SJSA1 (cell line): ENCODE results near the gene VAT1L. TPM values are rescaled to one million over a fixed set of nuclear protein-coding genes. Genes with fewer than 3 reads are reported as not detected.

ENCODE experiments used
- DNase-seq, 2 experiments: peaks; one replicate each; pipeline ENCODE4 v3.0.0-alpha.2; 2015 to 2020; ENCODE audit warnings: low spot score in 2 of 2, low read depth in 1 of 2
- H3K27ac ChIP-seq: fragments of 250-450 bp; sonication (Bioruptor Pico); 2 replicates; pipeline ENCODE4 v1.5.1; 2020; ENCODE audit warnings: mild to moderate bottlenecking, moderate library complexity
- H3K27me3 ChIP-seq: fragments of 250-450 bp; sonication (Bioruptor Pico); replicated peaks from 2 replicates; pipeline ENCODE4 v1.5.1; 2020; ENCODE audit warnings: mild to moderate bottlenecking, moderate library complexity
- H3K36me3 ChIP-seq: fragments of 250-450 bp; sonication (Bioruptor Pico); 2 replicates; pipeline ENCODE4 v1.5.1; 2020; ENCODE audit warnings: mild to moderate bottlenecking
- H3K4me1 ChIP-seq: fragments of 250-450 bp; sonication (Bioruptor Pico); replicated peaks from 2 replicates; pipeline ENCODE4 v1.6.1; 2021; ENCODE audit warnings: mild to moderate bottlenecking
- H3K4me3 ChIP-seq: fragments of 250-450 bp; sonication (Bioruptor Pico); 2 replicates; pipeline ENCODE4 v1.5.1; 2020; ENCODE audit warnings: mild to moderate bottlenecking
- H3K9me3 ChIP-seq: fragments of 250-450 bp; sonication (Bioruptor Pico); replicated peaks from 2 replicates; pipeline ENCODE4 v1.5.1; 2020; ENCODE audit warnings: mild to moderate bottlenecking
- total RNA-seq: library from RNA; depleted of rRNA; stranded (reverse); fragments of >200 nt; shearing (Covaris generic); gene quantifications from 2 replicates; pipeline ENCODE4 v1.2.3, GENCODE V29; 2014

VAT1L gene
- total RNA-seq, 1 experiment from 2014 or later, result 0.24 TPM

GRCh38 chr16:77898671-77899211 lies 110.4 kb downstream of the VAT1L start:
- Histone ChIP-seq H3K27me3 (no peaks in the 10 kb centered on the region), H3K4me3 (no peak overlapping the region), H3K9me3 (no peaks in the 10 kb centered on the region), H3K27ac (no peak overlapping the region), H3K36me3 (no peaks in the 10 kb centered on the region), H3K4me1 (no peaks in the 10 kb centered on the region)
- DNase-seq, result peak in 1 of 2 experiments; percentile 15

- Histone ChIP-seq H3K27me3 (no peaks in the 10 kb centered on the region), H3K36me3 (no peaks in the 10 kb centered on the region), H3K9me3 (no peaks in the 10 kb centered on the region), H3K4me1 (no peaks in the 10 kb centered on the region), H3K4me3 (no peak overlapping the region), H3K27ac (no peak overlapping the region)
- no peak for DNase-seq
Observed at GRCh38 chr16:77899416-77899815, 111.1 kb downstream of the VAT1L start.

- H3K4me3 ChIP-seq, result no peak overlapping the region
Observed at GRCh38 chr16:77905374-77905920, 117.1 kb downstream of the VAT1L start.

GRCh38 chr16:77910021-77910420 lies 121.7 kb downstream of the VAT1L start:
- no peak overlapping the region for H3K4me3 ChIP-seq
- no peak for DNase-seq
- H3K27ac ChIP-seq, result no peak overlapping the region
- H3K36me3 ChIP-seq, result no peaks in the 10 kb centered on the region
- no peaks in the 10 kb centered on the region for H3K9me3 ChIP-seq
- H3K27me3 ChIP-seq, result no peaks in the 10 kb centered on the region
- no peaks in the 10 kb centered on the region for H3K4me1 ChIP-seq

More at GRCh38 chr16:77905374-77905920, 117.1 kb downstream of the VAT1L start:
- no peaks in the 10 kb centered on the region for H3K4me1 ChIP-seq
- H3K27ac ChIP-seq, result no peak overlapping the region
- H3K9me3 ChIP-seq, result no peaks in the 10 kb centered on the region
- no peaks in the 10 kb centered on the region for H3K36me3 ChIP-seq
- no peaks in the 10 kb centered on the region for H3K27me3 ChIP-seq
- no peak for DNase-seq

DNA sequence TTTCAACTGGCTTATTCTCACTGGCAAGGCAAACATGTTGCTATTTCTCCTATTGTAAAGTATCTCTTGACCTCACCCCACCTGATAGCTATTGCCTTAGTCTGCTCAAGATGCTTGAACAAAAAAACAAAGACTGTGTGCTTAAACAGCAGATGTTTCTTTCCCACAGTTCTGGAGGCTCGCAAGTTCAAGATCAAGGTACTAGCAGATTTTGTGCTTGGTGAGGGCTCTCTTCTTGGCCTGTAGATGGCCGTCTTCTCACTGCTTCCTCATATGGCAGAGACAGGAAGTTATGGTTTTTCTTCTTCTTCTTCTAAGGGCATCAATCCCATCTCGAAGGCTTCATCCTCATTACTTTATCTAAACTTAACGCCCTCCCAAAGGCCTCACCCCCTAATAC lies 124.3 kb downstream of the VAT1L start:
- H3K36me3 ChIP-seq, result no peaks in the 10 kb centered on the region
- DNase-seq, result no peak
- H3K4me3 ChIP-seq, result no peak overlapping the region
- H3K27ac ChIP-seq, result no peak overlapping the region
- no peaks in the 10 kb centered on the region for H3K27me3 ChIP-seq
- no peaks in the 10 kb centered on the region for H3K4me1 ChIP-seq
- H3K9me3 ChIP-seq, result no peaks in the 10 kb centered on the region

GRCh38 chr16:77913738-77914253 lies 125.4 kb downstream of the VAT1L start:
- Histone ChIP-seq H3K27me3 (no peaks in the 10 kb centered on the region), H3K4me3 (no peak overlapping the region), H3K36me3 (no peaks in the 10 kb centered on the region), H3K9me3 (no peaks in the 10 kb centered on the region), H3K4me1 (peaks cover 4% of the 10 kb centered on the region), H3K27ac (no peak overlapping the region)
- DNase-seq, result no peak

GRCh38 chr16:77916111-77916510 lies 127.7 kb downstream of the VAT1L start:
- DNase-seq, result no peak
- Histone ChIP-seq H3K4me3 (no peak overlapping the region), H3K36me3 (no peaks in the 10 kb centered on the region), H3K27me3 (no peaks in the 10 kb centered on the region), H3K27ac (no peak overlapping the region), H3K9me3 (no peaks in the 10 kb centered on the region), H3K4me1 (peaks cover 14% of the 10 kb centered on the region)

- H3K27ac ChIP-seq, result no peak overlapping the region
- H3K27me3 ChIP-seq, result no peaks in the 10 kb centered on the region
- no peak overlapping the region for H3K4me3 ChIP-seq
- no peaks in the 10 kb centered on the region for H3K36me3 ChIP-seq
- no peak for DNase-seq
- H3K4me1 ChIP-seq, result peaks cover 14% of the 10 kb centered on the region
- H3K9me3 ChIP-seq, result no peaks in the 10 kb centered on the region
Observed at GRCh38 chr16:77917971-77918370, 129.6 kb downstream of the VAT1L start.

- H3K36me3 ChIP-seq, result no peaks in the 10 kb centered on the region
- no peaks in the 10 kb centered on the region for H3K9me3 ChIP-seq
- H3K27me3 ChIP-seq, result no peaks in the 10 kb centered on the region
- H3K4me1 ChIP-seq, result peaks cover 14% of the 10 kb centered on the region
- DNase-seq, result peak in 1 of 2 experiments; percentile 12
- no peak overlapping the region for H3K27ac ChIP-seq
- no peak overlapping the region for H3K4me3 ChIP-seq
Observed at GRCh38 chr16:77918809-77919707, 130.7 kb downstream of the VAT1L start.

- Histone ChIP-seq H3K9me3 (no peaks in the 10 kb centered on the region), H3K27ac (no peak overlapping the region), H3K27me3 (no peaks in the 10 kb centered on the region), H3K4me3 (no peak overlapping the region), H3K36me3 (no peaks in the 10 kb centered on the region), H3K4me1 (peaks cover 14% of the 10 kb centered on the region)
- DNase-seq, result peak in 1 of 2 experiments; percentile 14
Observed at GRCh38 chr16:77919761-77920415, 131.5 kb downstream of the VAT1L start.

DNA sequence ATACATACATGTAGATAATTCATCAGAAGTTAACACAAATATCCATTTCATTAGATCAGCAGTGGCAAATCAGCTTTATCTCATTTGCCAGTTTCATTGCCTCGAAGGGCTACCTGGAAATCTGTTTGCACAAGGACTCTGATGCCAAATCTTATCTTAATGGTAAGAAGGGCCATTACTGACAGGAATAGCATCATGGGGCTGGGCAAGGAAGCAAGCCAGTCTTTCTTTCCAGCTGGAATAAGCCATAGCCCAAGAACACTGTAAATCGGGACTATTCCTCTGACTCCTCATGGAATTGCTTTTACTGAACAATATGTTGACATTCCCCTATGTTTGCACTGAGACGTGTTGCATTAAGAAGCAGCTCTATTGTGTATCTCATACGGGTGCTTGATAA lies 132.6 kb downstream of the VAT1L start:
- DNase-seq, result no peak
- Histone ChIP-seq H3K4me1 (peaks cover 14% of the 10 kb centered on the region), H3K4me3 (no peak overlapping the region)

DNA sequence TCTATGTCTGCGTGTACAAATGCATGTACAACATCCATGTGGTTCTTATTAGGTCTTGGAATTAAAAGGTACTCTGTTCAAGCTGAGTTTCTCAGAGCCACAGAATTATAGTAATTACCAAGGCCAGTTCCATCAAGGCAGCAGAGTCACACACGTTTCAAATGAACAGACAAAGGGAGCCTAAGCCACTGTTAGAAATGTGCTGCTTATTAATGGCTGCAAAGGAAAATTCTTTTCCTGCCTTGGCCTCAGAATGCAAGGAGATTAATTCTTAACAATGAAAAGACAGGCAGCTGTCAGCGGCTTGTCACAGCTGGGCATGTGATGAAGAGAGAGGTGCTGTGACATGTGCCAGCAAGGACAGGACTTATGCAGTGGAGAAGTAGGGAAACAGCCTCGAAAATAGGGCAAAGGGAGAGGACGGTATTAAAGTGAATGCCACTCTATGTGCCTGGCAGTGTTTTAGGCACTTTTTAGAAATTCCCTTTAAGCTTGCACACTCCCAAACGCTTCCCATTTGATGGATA lies 133.9 kb downstream of the VAT1L start:
- Histone ChIP-seq H3K36me3 (no peaks in the 10 kb centered on the region), H3K27ac (no peak overlapping the region), H3K4me3 (no peak overlapping the region), H3K27me3 (no peaks in the 10 kb centered on the region), H3K9me3 (no peaks in the 10 kb centered on the region), H3K4me1 (peaks cover 14% of the 10 kb centered on the region)
- DNase-seq, result no peak

More for the DNA sequence above, 132.6 kb downstream of the VAT1L start:
- H3K9me3 ChIP-seq, result no peaks in the 10 kb centered on the region
- no peaks in the 10 kb centered on the region for H3K36me3 ChIP-seq
- no peak overlapping the region for H3K27ac ChIP-seq
- H3K27me3 ChIP-seq, result no peaks in the 10 kb centered on the region

GRCh38 chr16:77925531-77925930 lies 137.2 kb downstream of the VAT1L start:
- H3K9me3 ChIP-seq, result no peaks in the 10 kb centered on the region
- no peak overlapping the region for H3K27ac ChIP-seq
- no peaks in the 10 kb centered on the region for H3K27me3 ChIP-seq
- no peak overlapping the region for H3K4me3 ChIP-seq
- DNase-seq, result no peak
- H3K36me3 ChIP-seq, result no peaks in the 10 kb centered on the region
- peaks cover under 1% of the 10 kb centered on the region for H3K4me1 ChIP-seq
